ENCODE measurements around the gene ING2. TPM values are rescaled to one million over a fixed set of nuclear protein-coding genes. Genes with fewer than 3 reads are reported as not detected.

ING2 gene
- total RNA-seq, 1 experiment from 2014 or later, result 19.7 TPM

GRCh38 chr4:183492791-183493222 is 12.1 kb upstream of the ING2 start:
- in situ Hi-C loops (cut with HindIII; ENCODE audit: low pct_unique_long_range_greater_than_20kb, low sequenced_read_pairs), result no loop called here
- DNase-seq (ENCODE audit: low read depth), result peak; percentile 8

GRCh38 chr4:183493246-183493645 is 11.6 kb upstream of the ING2 start:
- DNase-seq (ENCODE audit: low read depth), result no peak
- in situ Hi-C loops (cut with HindIII; ENCODE audit: low pct_unique_long_range_greater_than_20kb, low sequenced_read_pairs), result no loop called here

GRCh38 chr4:183495184-183495583 is 9.7 kb upstream of the ING2 start:
- no peak for DNase-seq (ENCODE audit: low read depth)
- in situ Hi-C loops (cut with HindIII; ENCODE audit: low pct_unique_long_range_greater_than_20kb, low sequenced_read_pairs), result no loop called here

- in situ Hi-C loops (cut with HindIII; ENCODE audit: low pct_unique_long_range_greater_than_20kb, low sequenced_read_pairs), result no loop called here
- no peak for DNase-seq (ENCODE audit: low read depth)
These were observed 5.5 kb upstream of the ING2 start for GRCh38 chr4:183499389-183499788.

- in situ Hi-C loops (cut with HindIII; ENCODE audit: low pct_unique_long_range_greater_than_20kb, low sequenced_read_pairs), result no loop called here
- DNase-seq (ENCODE audit: low read depth), result no peak
These were observed 5.1 kb upstream of the ING2 start for GRCh38 chr4:183499801-183500200.

GRCh38 chr4:183503497-183504063 is 1.3 kb upstream of the ING2 start:
- no peak for DNase-seq (ENCODE audit: low read depth)
- in situ Hi-C loops (cut with HindIII; ENCODE audit: low pct_unique_long_range_greater_than_20kb, low sequenced_read_pairs), result no loop called here

GRCh38 chr4:183504064-183504929 is 561 bp upstream of the ING2 start:
- in situ Hi-C loops (cut with HindIII; ENCODE audit: low pct_unique_long_range_greater_than_20kb, low sequenced_read_pairs), result no loop called here
- DNase-seq (ENCODE audit: low read depth), result peak; percentile 99

- in situ Hi-C loops (cut with HindIII; ENCODE audit: low pct_unique_long_range_greater_than_20kb, low sequenced_read_pairs), result no loop called here
These were observed 942 bp downstream of the ING2 start for GRCh38 chr4:183505611-183506388.

GRCh38 chr4:183506389-183506735 is 1.5 kb downstream of the ING2 start:
- in situ Hi-C loops (cut with HindIII; ENCODE audit: low pct_unique_long_range_greater_than_20kb, low sequenced_read_pairs), result no loop called here
- DNase-seq (ENCODE audit: low read depth), result no peak

More at GRCh38 chr4:183505611-183506388, 942 bp downstream of the ING2 start:
- DNase-seq (ENCODE audit: low read depth), result peak; percentile 82

- in situ Hi-C loops (cut with HindIII; ENCODE audit: low pct_unique_long_range_greater_than_20kb, low sequenced_read_pairs), result no loop called here
- DNase-seq (ENCODE audit: low read depth), result no peak
These were observed 3.3 kb downstream of the ING2 start for GRCh38 chr4:183507925-183508696.

- in situ Hi-C loops (cut with HindIII; ENCODE audit: low pct_unique_long_range_greater_than_20kb, low sequenced_read_pairs), result no loop called here
- DNase-seq (ENCODE audit: low read depth), result no peak
These were observed 4.0 kb downstream of the ING2 start for GRCh38 chr4:183508697-183509335.

GRCh38 chr4:183515411-183515810 is 10.6 kb downstream of the ING2 start:
- in situ Hi-C loops (cut with HindIII; ENCODE audit: low pct_unique_long_range_greater_than_20kb, low sequenced_read_pairs), result no loop called here
- DNase-seq (ENCODE audit: low read depth), result no peak

- in situ Hi-C loops (cut with HindIII; ENCODE audit: low pct_unique_long_range_greater_than_20kb, low sequenced_read_pairs), result no loop called here
- no peak for DNase-seq (ENCODE audit: low read depth)
These were observed 12.3 kb downstream of the ING2 start for GRCh38 chr4:183517194-183517593.

GRCh38 chr4:183517781-183518180 is 12.9 kb downstream of the ING2 start:
- in situ Hi-C loops (cut with HindIII; ENCODE audit: low pct_unique_long_range_greater_than_20kb, low sequenced_read_pairs), result no loop called here
- no peak for DNase-seq (ENCODE audit: low read depth)

- no peak for DNase-seq (ENCODE audit: low read depth)
- in situ Hi-C loops (cut with HindIII; ENCODE audit: low pct_unique_long_range_greater_than_20kb, low sequenced_read_pairs), result no loop called here
These were observed 18.0 kb downstream of the ING2 start for GRCh38 chr4:183522821-183523220.

- in situ Hi-C loops (cut with HindIII; ENCODE audit: low pct_unique_long_range_greater_than_20kb, low sequenced_read_pairs), result no loop called here
- DNase-seq (ENCODE audit: low read depth), result no peak
These were observed 22.5 kb downstream of the ING2 start for GRCh38 chr4:183527326-183527725.

- in situ Hi-C loops (cut with HindIII; ENCODE audit: low pct_unique_long_range_greater_than_20kb, low sequenced_read_pairs), result no loop called here
- no peak for DNase-seq (ENCODE audit: low read depth)
These were observed 28.0 kb downstream of the ING2 start for GRCh38 chr4:183532821-183533220.

GRCh38 chr4:183533698-183534097 is 28.8 kb downstream of the ING2 start:
- in situ Hi-C loops (cut with HindIII; ENCODE audit: low pct_unique_long_range_greater_than_20kb, low sequenced_read_pairs), result no loop called here

More at GRCh38 chr4:183533698-183534097, 28.8 kb downstream of the ING2 start:
- no peak for DNase-seq (ENCODE audit: low read depth)
